HPDE6-E6E7 (cell line): Measurements from ENCODE around the gene CABS1.

ENCODE experiments used
- DNase-seq: peaks from one replicate; pipeline ENCODE4 v3.0.0; 2011; ENCODE audit warnings: missing footprints; ENCODE audit errors: extremely low spot score

The CABS1 gene

GRCh38 chr4:70382691-70383181 lies 48.0 kb downstream of the CABS1 start, which contains the start of gene SMR3B:
Gene SMR3B (plus strand): TSS chr4:70383131. CDS start chr4:70384511, 1,380 bp downstream.
- no peak for DNase-seq
